SJSA1 (cell line): ENCODE measurements around the gene NRG2. TPM values are rescaled to one million over a fixed set of nuclear protein-coding genes. Genes with fewer than 3 reads are reported as not detected.

Experiments used
- DNase-seq, 2 experiments: peaks; one replicate each; pipeline ENCODE4 v3.0.0-alpha.2; 2015 to 2020; ENCODE audit warnings: low spot score in 2 of 2, low read depth in 1 of 2
- H3K27ac ChIP-seq: fragments of 250-450 bp; sonication (Bioruptor Pico); 2 replicates; pipeline ENCODE4 v1.5.1; 2020; ENCODE audit warnings: mild to moderate bottlenecking, moderate library complexity
- H3K27me3 ChIP-seq: fragments of 250-450 bp; sonication (Bioruptor Pico); replicated peaks from 2 replicates; pipeline ENCODE4 v1.5.1; 2020; ENCODE audit warnings: mild to moderate bottlenecking, moderate library complexity
- H3K36me3 ChIP-seq: fragments of 250-450 bp; sonication (Bioruptor Pico); 2 replicates; pipeline ENCODE4 v1.5.1; 2020; ENCODE audit warnings: mild to moderate bottlenecking
- H3K4me1 ChIP-seq: fragments of 250-450 bp; sonication (Bioruptor Pico); replicated peaks from 2 replicates; pipeline ENCODE4 v1.6.1; 2021; ENCODE audit warnings: mild to moderate bottlenecking
- H3K4me3 ChIP-seq: fragments of 250-450 bp; sonication (Bioruptor Pico); 2 replicates; pipeline ENCODE4 v1.5.1; 2020; ENCODE audit warnings: mild to moderate bottlenecking
- H3K9me3 ChIP-seq: fragments of 250-450 bp; sonication (Bioruptor Pico); replicated peaks from 2 replicates; pipeline ENCODE4 v1.5.1; 2020; ENCODE audit warnings: mild to moderate bottlenecking
- total RNA-seq: library from RNA; depleted of rRNA; stranded (reverse); fragments of >200 nt; shearing (Covaris generic); gene quantifications from 2 replicates; pipeline ENCODE4 v1.2.3, GENCODE V29; 2014

Gene NRG2
- total RNA-seq, 1 experiment from 2014 or later, result not detected

- H3K27me3 ChIP-seq, result peaks cover 74% of the 10 kb centered on the region
- no peaks in the 10 kb centered on the region for H3K36me3 ChIP-seq
- no peaks in the 10 kb centered on the region for H3K4me1 ChIP-seq
- DNase-seq, result no peak
- H3K27ac ChIP-seq, result no peak overlapping the region
- H3K4me3 ChIP-seq, result no peak overlapping the region
- H3K9me3 ChIP-seq, result no peaks in the 10 kb centered on the region; the same call in 1 of the 2 replicates
These were observed 154.7 kb downstream of the NRG2 start for GRCh38 chr5:139888370-139888769.

- Histone ChIP-seq H3K9me3 (no peaks in the 10 kb centered on the region; the same call in 1 of the 2 replicates), H3K4me3 (no peak overlapping the region), H3K27ac (no peak overlapping the region), H3K4me1 (no peaks in the 10 kb centered on the region), H3K36me3 (no peaks in the 10 kb centered on the region), H3K27me3 (peaks cover 72% of the 10 kb centered on the region)
- DNase-seq, result no peak
These were observed 156.9 kb downstream of the NRG2 start for GRCh38 chr5:139886213-139886612.

GRCh38 chr5:139885857-139886208, 157.3 kb downstream of the NRG2 start:
- H3K27ac ChIP-seq, result no peak overlapping the region
- no peaks in the 10 kb centered on the region for H3K4me1 ChIP-seq
- no peak for DNase-seq
- no peaks in the 10 kb centered on the region for H3K36me3 ChIP-seq
- H3K9me3 ChIP-seq, result no peaks in the 10 kb centered on the region; the same call in 1 of the 2 replicates
- peaks cover 71% of the 10 kb centered on the region for H3K27me3 ChIP-seq
- no peak overlapping the region for H3K4me3 ChIP-seq

- H3K9me3 ChIP-seq, result no peaks in the 10 kb centered on the region
- H3K27ac ChIP-seq, result no peak overlapping the region
- H3K36me3 ChIP-seq, result no peaks in the 10 kb centered on the region
- no peak for DNase-seq
- H3K27me3 ChIP-seq, result peaks cover 72% of the 10 kb centered on the region
- H3K4me1 ChIP-seq, result no peaks in the 10 kb centered on the region
- no peak overlapping the region for H3K4me3 ChIP-seq
These were observed 157.8 kb downstream of the NRG2 start for GRCh38 chr5:139885172-139885856.

- Histone ChIP-seq H3K4me3 (no peak overlapping the region), H3K36me3 (no peaks in the 10 kb centered on the region), H3K27ac (no peak overlapping the region), H3K27me3 (peaks cover 71% of the 10 kb centered on the region), H3K9me3 (no peaks in the 10 kb centered on the region), H3K4me1 (no peaks in the 10 kb centered on the region)
- no peak for DNase-seq
These were observed 158.4 kb downstream of the NRG2 start for GRCh38 chr5:139884734-139885133.

GRCh38 chr5:139884144-139884543, 159.0 kb downstream of the NRG2 start:
- DNase-seq, result no peak
- Histone ChIP-seq H3K36me3 (no peaks in the 10 kb centered on the region), H3K4me1 (no peaks in the 10 kb centered on the region), H3K9me3 (no peaks in the 10 kb centered on the region), H3K27me3 (peaks cover 71% of the 10 kb centered on the region), H3K4me3 (no peak overlapping the region), H3K27ac (no peak overlapping the region)

GRCh38 chr5:139882961-139883539, 160.0 kb downstream of the NRG2 start:
- Histone ChIP-seq H3K9me3 (no peaks in the 10 kb centered on the region), H3K27me3 (peaks cover 67% of the 10 kb centered on the region), H3K4me1 (no peaks in the 10 kb centered on the region), H3K4me3 (no peak overlapping the region), H3K27ac (no peak overlapping the region), H3K36me3 (no peaks in the 10 kb centered on the region)
- DNase-seq, result no peak

- Histone ChIP-seq H3K4me3 (no peak overlapping the region), H3K36me3 (no peaks in the 10 kb centered on the region), H3K4me1 (no peaks in the 10 kb centered on the region), H3K9me3 (no peaks in the 10 kb centered on the region), H3K27ac (no peak overlapping the region), H3K27me3 (peaks cover 66% of the 10 kb centered on the region)
- DNase-seq, result no peak
These were observed 160.8 kb downstream of the NRG2 start for GRCh38 chr5:139882316-139882715.

GRCh38 chr5:139881143-139881733, 161.9 kb downstream of the NRG2 start:
- H3K4me3 ChIP-seq, result no peak overlapping the region
- H3K9me3 ChIP-seq, result no peaks in the 10 kb centered on the region
- peaks cover 60% of the 10 kb centered on the region for H3K27me3 ChIP-seq
- no peaks in the 10 kb centered on the region for H3K36me3 ChIP-seq
- no peak for DNase-seq
- H3K4me1 ChIP-seq, result no peaks in the 10 kb centered on the region
- H3K27ac ChIP-seq, result no peak overlapping the region

GRCh38 chr5:139880416-139881142, 162.5 kb downstream of the NRG2 start:
- Histone ChIP-seq H3K27me3 (peaks cover 62% of the 10 kb centered on the region), H3K36me3 (no peaks in the 10 kb centered on the region), H3K27ac (no peak overlapping the region), H3K4me3 (no peak overlapping the region), H3K4me1 (no peaks in the 10 kb centered on the region), H3K9me3 (no peaks in the 10 kb centered on the region)
- DNase-seq, result no peak

GRCh38 chr5:139878093-139878492, 165.0 kb downstream of the NRG2 start:
- Histone ChIP-seq H3K36me3 (no peaks in the 10 kb centered on the region), H3K27me3 (peaks cover 55% of the 10 kb centered on the region), H3K4me3 (no peak overlapping the region), H3K9me3 (no peaks in the 10 kb centered on the region), H3K4me1 (no peaks in the 10 kb centered on the region), H3K27ac (no peak overlapping the region)
- DNase-seq, result no peak

- Histone ChIP-seq H3K27me3 (peaks cover 57% of the 10 kb centered on the region), H3K27ac (no peak overlapping the region)
These were observed 165.9 kb downstream of the NRG2 start for GRCh38 chr5:139877129-139877597.

GRCh38 chr5:139875957-139876356, 167.1 kb downstream of the NRG2 start:
- Histone ChIP-seq H3K9me3 (no peaks in the 10 kb centered on the region), H3K27me3 (peaks cover 60% of the 10 kb centered on the region), H3K36me3 (no peaks in the 10 kb centered on the region), H3K4me1 (no peaks in the 10 kb centered on the region), H3K4me3 (no peak overlapping the region), H3K27ac (no peak overlapping the region)
- no peak for DNase-seq

More at GRCh38 chr5:139877129-139877597, 165.9 kb downstream of the NRG2 start:
- H3K4me3 ChIP-seq, result no peak overlapping the region
- H3K9me3 ChIP-seq, result no peaks in the 10 kb centered on the region
- H3K36me3 ChIP-seq, result no peaks in the 10 kb centered on the region
- DNase-seq, result no peak
- no peaks in the 10 kb centered on the region for H3K4me1 ChIP-seq
